IMR-90 (cell line): ENCODE results near the gene SLAMF8.

Experiments
- BHLHE40 ChIP-seq: fragments of 150-350 bp; IDR thresholded peaks from 2 replicates; pipeline ENCODE4 v1.6.1; 2016; ENCODE audit warnings: mild to moderate bottlenecking, low read depth, low read length
- CTCF ChIP-seq: conservative IDR thresholded peaks from 2 replicates; pipeline ENCODE4 v1.5.1; 2012; ENCODE audit warnings: mild to moderate bottlenecking, low read depth, low read length, improper control_type of control experiment
- ELK1 ChIP-seq: fragments of 150-350 bp; IDR thresholded peaks from 2 replicates; pipeline ENCODE4 v1.6.1; 2016; ENCODE audit warnings: low read depth, mild to moderate bottlenecking, low read length, moderate library complexity, borderline replicate concordance
- MAFK ChIP-seq: IDR thresholded peaks from 2 replicates; pipeline ENCODE4 v1.6.1; 2012; ENCODE audit warnings: low read depth, low read length, improper control_type of control experiment
- MAZ ChIP-seq: IDR thresholded peaks from 2 replicates; pipeline ENCODE4 v1.6.1; 2012; ENCODE audit warnings: low read depth, mild to moderate bottlenecking, low read length, improper control_type of control experiment, moderate library complexity, borderline replicate concordance
- MXI1 ChIP-seq: IDR thresholded peaks from 2 replicates; pipeline ENCODE4 v1.6.1; 2012; ENCODE audit warnings: low read depth, mild to moderate bottlenecking, low read length, moderate library complexity, borderline replicate concordance
- POLR2A ChIP-seq: IDR thresholded peaks from 2 replicates; pipeline ENCODE4 v1.6.1; 2012; ENCODE audit warnings: mild to moderate bottlenecking, low read depth, low read length
- RAD21 ChIP-seq: IDR thresholded peaks from 2 replicates; pipeline ENCODE4 v1.6.1; 2012; ENCODE audit warnings: low read length, improper control_type of control experiment
- RFX5 ChIP-seq: IDR thresholded peaks from 2 replicates; pipeline ENCODE4 v1.8.0; 2012; ENCODE audit warnings: low read depth, mild to moderate bottlenecking, low read length, moderate library complexity
- USF2 ChIP-seq: fragments of 150-350 bp; IDR thresholded peaks from 2 replicates; pipeline ENCODE4 v1.6.1; 2017; ENCODE audit warnings: mild to moderate bottlenecking, antibody characterized with exemption, low read length, low read depth

GRCh38 chr1:159779403-159779851 is 47.2 kb upstream of the SLAMF8 start:
- TF ChIP-seq ELK1 (no peak), CTCF (no peak), BHLHE40 (no peak), MXI1 (no peak), USF2 (no peak), POLR2A (no peak), MAFK (no peak), MAZ (no peak), RAD21 (no peak), RFX5 (no peak)
